HG02973 (cell line): ENCODE data around the gene SDCCAG8.
A peak's percentile ranks its signal among the peaks of the same experiment; 100 is the strongest.
"Not testable (repeated sequence)": the region's sequence is repeated elsewhere in the genome, so short reads cannot be mapped to it uniquely, and the experiment has no call there.

Experiments
- ATAC-seq: cut with Tn5 transposase; IDR thresholded peaks from one replicate; pipeline ENCODE4 v1.9.1; 2021; ENCODE audit warnings: moderate library complexity; ENCODE audit not compliant: unreplicated experiment

The SDCCAG8 gene

GRCh38 chr1:243255791-243256512 lies at the start of gene SDCCAG8:
Gene SDCCAG8, plus strand, starts transcription at chr1:243256041. Its CDS starts 133 bp downstream, at chr1:243256174.
- peak; percentile 72 for ATAC-seq

- ATAC-seq, result not testable (repeated sequence)
These were observed 43.9 kb upstream of the SDCCAG8 start for GRCh38 chr1:243211984-243212383.

- ATAC-seq, result no peak
These were observed 42.6 kb upstream of the SDCCAG8 start for GRCh38 chr1:243213045-243213787.

- ATAC-seq, result not testable (repeated sequence)
These were observed 40.5 kb upstream of the SDCCAG8 start for GRCh38 chr1:243215276-243215875.

- ATAC-seq, result no peak
These were observed 39.1 kb upstream of the SDCCAG8 start for GRCh38 chr1:243216741-243217140.

GRCh38 chr1:243217349-243217748 lies 38.5 kb upstream of the SDCCAG8 start:
- ATAC-seq, result no peak

GRCh38 chr1:243218059-243218458 lies 37.8 kb upstream of the SDCCAG8 start:
- ATAC-seq, result no peak

- no peak for ATAC-seq
These were observed 28.2 kb upstream of the SDCCAG8 start for GRCh38 chr1:243227622-243228021.

GRCh38 chr1:243229526-243229925 lies 26.3 kb upstream of the SDCCAG8 start:
- no peak for ATAC-seq

GRCh38 chr1:243230914-243231313 lies 24.9 kb upstream of the SDCCAG8 start:
- no peak for ATAC-seq

- no peak for ATAC-seq
These were observed 21.9 kb upstream of the SDCCAG8 start for GRCh38 chr1:243233908-243234307.

- no peak for ATAC-seq
These were observed 20.7 kb upstream of the SDCCAG8 start for GRCh38 chr1:243234978-243235647.

GRCh38 chr1:243236604-243237252 lies 19.1 kb upstream of the SDCCAG8 start:
- ATAC-seq, result no peak

GRCh38 chr1:243244432-243244841 lies 11.4 kb upstream of the SDCCAG8 start:
- ATAC-seq, result peak; percentile 39

GRCh38 chr1:243246916-243247315 lies 8.9 kb upstream of the SDCCAG8 start:
- ATAC-seq, result no peak

- no peak for ATAC-seq
These were observed 7.9 kb upstream of the SDCCAG8 start for GRCh38 chr1:243247901-243248300.

GRCh38 chr1:243249214-243249613 lies 6.6 kb upstream of the SDCCAG8 start:
- no peak for ATAC-seq

- no peak for ATAC-seq
These were observed 5.7 kb upstream of the SDCCAG8 start for GRCh38 chr1:243250102-243250501.

- ATAC-seq, result no peak
These were observed 4.3 kb upstream of the SDCCAG8 start for GRCh38 chr1:243251539-243251938.

GRCh38 chr1:243253211-243253925 lies 2.5 kb upstream of the SDCCAG8 start:
- ATAC-seq, result no peak
